OCI-LY3 (cell line): Measurements from ENCODE around the gene CMTM1.
A peak's percentile ranks its signal among the peaks of the same experiment; 100 is the strongest.

Experiments used
- H2AFZ ChIP-seq: fragments of 200-600, 300-600 bp; shearing (Covaris generic); 2 replicates; pipeline ENCODE4 v1.6.0; 2014; ENCODE audit warnings: antibody characterized with exemption, low read depth, low read length
- H3K27ac ChIP-seq: fragments of 200-600, 300-600 bp; sonication (generic); 2 replicates; pipeline ENCODE4 v1.5.1; 2014; ENCODE audit warnings: mild to moderate bottlenecking, low read length, moderate library complexity, mixed read lengths
- H3K27me3 ChIP-seq: fragments of 200-600, 300-600 bp; sonication (generic); 2 replicates; pipeline ENCODE4 v1.6.1; 2014; ENCODE audit warnings: low read depth, low read length, mixed read lengths
- H3K36me3 ChIP-seq: fragments of 200-600, 300-600 bp; sonication (generic); replicated peaks from 2 replicates; pipeline ENCODE3; 2014; ENCODE audit warnings: low read depth, low read length, mixed read lengths
- H3K4me1 ChIP-seq: fragments of 300-600, 200-600 bp; sonication (generic); 2 replicates; pipeline ENCODE4 v1.6.1; 2014; ENCODE audit warnings: low read length, mixed read lengths
- H3K4me2 ChIP-seq: fragments of 200-600, 300-600 bp; sonication (generic); 2 replicates; pipeline ENCODE4 v1.6.1; 2014; ENCODE audit warnings: low read length, mixed read lengths
- H3K4me3 ChIP-seq: fragments of 300-600, 200-600 bp; sonication (generic); 2 replicates; pipeline ENCODE4 v1.5.1; 2014; ENCODE audit warnings: antibody characterized with exemption, mild to moderate bottlenecking, low read length, moderate library complexity
- H3K79me2 ChIP-seq: fragments of 300-600, 200-600 bp; shearing (Covaris generic); 2 replicates; pipeline ENCODE4 v1.6.1; 2014; ENCODE audit warnings: mild to moderate bottlenecking, low read length, mixed read lengths
- H3K9ac ChIP-seq: fragments of 300-600, 200-600 bp; shearing (Covaris generic); 2 replicates; pipeline ENCODE4 v1.6.0; 2014; ENCODE audit warnings: mild to moderate bottlenecking, low read length, moderate library complexity
- H3K9me3 ChIP-seq: fragments of 200-600, 300-600 bp; shearing (Covaris generic); 2 replicates; pipeline ENCODE4 v1.6.1; 2014; ENCODE audit warnings: low read length, mixed read lengths; ENCODE audit not compliant: insufficient read depth
- H4K20me1 ChIP-seq: fragments of 200-600, 300-600 bp; sonication (generic); 2 replicates; pipeline ENCODE4 v1.6.1; 2016; ENCODE audit warnings: low read length, mixed read lengths; ENCODE audit not compliant: insufficient read depth
- CTCF ChIP-seq: fragments of 200-600, 300-600 bp; sonication (generic); IDR thresholded peaks from 2 replicates; pipeline ENCODE4 v1.5.1; 2014; ENCODE audit warnings: antibody characterized with exemption, low read length, low read depth
- EZH2phosphoT487 ChIP-seq: fragments of 200-600 bp; shearing (Covaris generic); IDR thresholded peaks from 2 replicates; pipeline ENCODE4 v1.6.1; 2018; ENCODE audit warnings: antibody characterized with exemption, mixed run types, low read depth

CMTM1 gene

GRCh38 chr16:66617728-66618127 is 51.5 kb downstream of the CMTM1 start:
- no peak overlapping the region for H3K4me3 ChIP-seq
- no peak overlapping the region for H3K9ac ChIP-seq
- no peak overlapping the region for H3K27ac ChIP-seq
- TF ChIP-seq CTCF: no peak
- no peak for TF ChIP-seq EZH2phosphoT487
- no peaks in the 10 kb centered on the region for H4K20me1 ChIP-seq
- peaks cover 11% of the 10 kb centered on the region for H3K4me1 ChIP-seq
- no peaks in the 10 kb centered on the region for H3K79me2 ChIP-seq
- H3K9me3 ChIP-seq: no peaks in the 10 kb centered on the region
- H3K27me3 ChIP-seq: no peaks in the 10 kb centered on the region
- peaks cover 9% of the 10 kb centered on the region for H3K36me3 ChIP-seq
- no peak overlapping the region for H2AFZ ChIP-seq
- no peak overlapping the region for H3K4me2 ChIP-seq

GRCh38 chr16:66618588-66619375 is 52.5 kb downstream of the CMTM1 start:
- Histone ChIP-seq H3K4me2 (no peak overlapping the region), H3K9me3 (no peaks in the 10 kb centered on the region), H3K9ac (no peak overlapping the region), H3K27me3 (no peaks in the 10 kb centered on the region), H3K4me3 (no peak overlapping the region), H3K36me3 (no peaks in the 10 kb centered on the region), H4K20me1 (no peaks in the 10 kb centered on the region), H3K79me2 (no peaks in the 10 kb centered on the region), H3K4me1 (peaks cover 11% of the 10 kb centered on the region), H2AFZ (no peak overlapping the region), H3K27ac (no peak overlapping the region)
- TF ChIP-seq EZH2phosphoT487 (no peak), CTCF (no peak)

DNA sequence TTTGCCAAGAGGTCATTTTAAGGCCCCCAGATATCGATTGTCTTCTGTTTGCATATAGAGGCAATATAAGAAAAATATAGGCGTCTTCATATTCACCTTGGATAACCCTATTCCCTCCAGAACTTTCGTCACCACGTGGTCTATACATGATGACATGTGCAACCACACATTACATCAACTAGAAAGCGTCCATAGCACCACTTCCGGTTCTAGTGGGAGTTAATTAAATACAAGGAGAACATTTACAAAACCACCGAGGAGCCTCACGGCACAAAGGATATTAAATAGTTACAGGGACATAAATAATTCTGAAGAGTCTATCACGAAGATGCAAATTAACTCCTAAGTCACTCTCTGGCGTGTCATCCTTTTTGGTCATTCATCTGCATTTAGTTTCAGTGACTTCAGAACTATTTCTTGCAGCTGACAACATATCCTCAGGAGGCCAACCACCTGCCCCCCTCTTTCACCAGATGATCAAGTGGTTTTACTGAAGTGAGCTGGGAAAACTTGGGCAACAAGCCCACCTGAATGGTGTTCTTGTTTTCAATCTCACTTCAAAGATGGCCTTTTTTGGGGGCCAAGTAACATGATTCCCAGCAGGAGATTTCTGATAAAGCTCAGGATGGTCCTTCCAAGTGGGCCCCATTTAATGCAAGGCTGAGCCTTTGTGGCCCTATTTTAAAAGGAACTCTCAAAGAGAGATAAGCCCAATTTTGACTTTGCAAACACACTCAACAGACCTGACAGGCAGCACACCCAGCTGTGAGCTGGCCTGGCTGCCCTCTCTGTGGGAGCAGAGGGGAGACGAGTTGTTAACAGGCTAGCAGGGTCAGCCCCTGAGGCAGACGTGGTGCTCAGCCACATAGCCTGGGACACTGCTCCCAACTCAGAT is 53.5 kb downstream of the CMTM1 start:
- peaks cover 11% of the 10 kb centered on the region for H3K4me1 ChIP-seq
- H3K9ac ChIP-seq: no peak overlapping the region
- H3K4me3 ChIP-seq: no peak overlapping the region
- peak overlapping the region; percentile 71; the same call in 1 of the 2 replicates for H2AFZ ChIP-seq
- TF ChIP-seq EZH2phosphoT487 (no peak), CTCF (no peak)
- no peaks in the 10 kb centered on the region for H3K79me2 ChIP-seq
- no peak overlapping the region for H3K27ac ChIP-seq
- peak overlapping the region; percentile 32 for H3K4me2 ChIP-seq
- no peaks in the 10 kb centered on the region for H3K9me3 ChIP-seq
- no peaks in the 10 kb centered on the region for H3K36me3 ChIP-seq
- no peaks in the 10 kb centered on the region for H4K20me1 ChIP-seq
- H3K27me3 ChIP-seq: no peaks in the 10 kb centered on the region

- Histone ChIP-seq H3K4me1 (peaks cover 11% of the 10 kb centered on the region), H3K36me3 (no peaks in the 10 kb centered on the region), H2AFZ (no peak overlapping the region), H3K9ac (no peak overlapping the region), H4K20me1 (no peaks in the 10 kb centered on the region), H3K79me2 (no peaks in the 10 kb centered on the region), H3K27me3 (no peaks in the 10 kb centered on the region), H3K4me3 (no peak overlapping the region), H3K4me2 (no peak overlapping the region), H3K27ac (no peak overlapping the region), H3K9me3 (no peaks in the 10 kb centered on the region)
- no peak for TF ChIP-seq CTCF
- TF ChIP-seq EZH2phosphoT487: no peak
These were observed 54.2 kb downstream of the CMTM1 start for GRCh38 chr16:66620429-66620795.
